Esophagus squamous epithelium (tissue), 5 donors: ENCODE results near the gene DTX1. TPM values are rescaled to one million over a fixed set of nuclear protein-coding genes. Genes with fewer than 3 reads are reported as not detected.

Source experiments
- DNase-seq: peaks from one replicate; lab custom pipeline; 2025; lab: John Stamatoyannopoulos, UW
- H3K27ac ChIP-seq, 4 donors: fragments of 200-600 bp; sonication (generic); one replicate each; pipeline ENCODE4 v1.5.1; 2016 to 2019; ENCODE audit warnings: mild to moderate bottlenecking in 1 of 4
- H3K27me3 ChIP-seq, 4 donors: fragments of 200-600 bp; sonication (generic); 1 replicate in 3 of 4; 2 replicates in 1 of 4; pipeline versions ENCODE4 v1.5.1 to v1.6.0; 2017 to 2021; ENCODE audit warnings: antibody characterized with exemption in 1 of 4
- H3K36me3 ChIP-seq, 3 donors: fragments of 200-600 bp; sonication (generic); one replicate each; pipeline ENCODE4 v1.5.1; 2016 to 2019
- H3K4me1 ChIP-seq, 3 donors: fragments of 200-600 bp; sonication (generic); one replicate each; pipeline ENCODE4 v1.5.1; 2017 to 2019
- H3K4me3 ChIP-seq, 4 donors: fragments of 200-600 bp; sonication (generic); 1 replicate in 3 of 4; 2 replicates in 1 of 4; pipeline ENCODE4 v1.5.1; 2016 to 2019; ENCODE audit warnings: mild to moderate bottlenecking in 2 of 4, moderate library complexity in 1 of 4
- H3K9me3 ChIP-seq, 3 donors: fragments of 200-600 bp; sonication (generic); one replicate each; pipeline ENCODE4 v1.5.1; 2016 to 2019
- POLR2A ChIP-seq, 4 donors: fragments of 450-650 bp; IDR thresholded peaks; one replicate each; pipeline ENCODE4 v1.6.1; 2017; ENCODE audit warnings: antibody characterized with exemption in 4 of 4, mild to moderate bottlenecking in 4 of 4, moderate library complexity in 3 of 4
- WGBS, 2 donors: methylation state at CpG; one replicate each; pipeline ENCODE4 v1.1.5; 2018; 5-methylcytosine and 5-hydroxymethylcytosine counted together
- intact Hi-C: fragments of 100-400 bp; cut with DNase I; formaldehyde crosslinking; loops from one replicate; pipeline ENCODE4 v1.15.0; 2022
- total RNA-seq, 4 donors: library from RNA; depleted of rRNA; stranded (reverse); fragments of >200 nt; gene quantifications; one replicate each; pipeline ENCODE4 v1.1.0, GENCODE V29; 2016
- TF ChIP-seq, protein P1 (sequence below), 6 experiments: fragments of 450-650 bp in 4 of 6; fragments of 200-600 bp in 2 of 6; sonication (generic) in 2 of 6; IDR thresholded peaks; one replicate each; pipeline ENCODE4 v1.5.1; 2016 to 2019; ENCODE audit warnings: antibody characterized with exemption in 6 of 6, mild to moderate bottlenecking in 4 of 6, moderate library complexity in 4 of 6
- donor health status: DM: yes; HTN: yes; CAD: no.

Gene DTX1
- total RNA-seq, 4 donors from 2014 or later, result 0.49 to 4.8 (median 1.8) TPM

DNA sequence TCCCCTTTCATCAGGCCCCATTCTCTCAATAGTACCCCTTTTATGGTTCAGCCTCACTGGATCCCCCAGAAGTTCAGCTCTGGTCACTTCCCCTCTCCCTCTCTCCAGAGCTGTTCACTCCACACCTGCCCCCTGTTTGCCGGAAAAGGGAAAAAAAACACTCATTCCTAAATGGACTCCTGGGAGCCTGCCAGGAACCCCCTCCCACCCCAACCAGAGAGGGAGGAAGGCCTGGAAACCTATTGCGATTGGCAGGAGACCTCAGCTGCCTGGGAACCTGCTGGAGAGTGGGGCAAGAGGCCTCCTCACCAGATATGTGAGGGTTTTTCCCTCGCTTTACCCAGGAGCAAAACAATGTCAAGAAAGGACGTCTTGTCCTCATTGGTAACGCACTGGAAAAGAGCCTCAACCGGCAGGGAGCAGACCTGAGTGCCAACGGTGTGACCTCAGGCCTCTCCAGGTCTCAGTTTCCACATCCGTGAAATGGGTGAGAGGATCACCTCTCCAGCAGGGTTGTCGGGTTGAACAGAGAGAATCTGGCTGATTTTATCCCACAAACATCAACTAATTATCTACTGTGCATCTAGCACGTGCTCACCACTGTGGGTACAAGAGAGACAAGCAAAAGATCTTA is 4.6 kb downstream of the DTX1 start:
- no peak overlapping the region for H3K4me3 ChIP-seq
- no peak for DNase-seq
- peaks cover 7 to 16% (median 8%) of the 10 kb centered on the region in 3 donors for H3K4me1 ChIP-seq
- no peak overlapping the region for H3K27ac ChIP-seq
- intact Hi-C loops, result no loop called here
- TF ChIP-seq POLR2A (IDR thresholded peaks at IDR 0.05), result no peak
- TF ChIP-seq, protein P1, sequence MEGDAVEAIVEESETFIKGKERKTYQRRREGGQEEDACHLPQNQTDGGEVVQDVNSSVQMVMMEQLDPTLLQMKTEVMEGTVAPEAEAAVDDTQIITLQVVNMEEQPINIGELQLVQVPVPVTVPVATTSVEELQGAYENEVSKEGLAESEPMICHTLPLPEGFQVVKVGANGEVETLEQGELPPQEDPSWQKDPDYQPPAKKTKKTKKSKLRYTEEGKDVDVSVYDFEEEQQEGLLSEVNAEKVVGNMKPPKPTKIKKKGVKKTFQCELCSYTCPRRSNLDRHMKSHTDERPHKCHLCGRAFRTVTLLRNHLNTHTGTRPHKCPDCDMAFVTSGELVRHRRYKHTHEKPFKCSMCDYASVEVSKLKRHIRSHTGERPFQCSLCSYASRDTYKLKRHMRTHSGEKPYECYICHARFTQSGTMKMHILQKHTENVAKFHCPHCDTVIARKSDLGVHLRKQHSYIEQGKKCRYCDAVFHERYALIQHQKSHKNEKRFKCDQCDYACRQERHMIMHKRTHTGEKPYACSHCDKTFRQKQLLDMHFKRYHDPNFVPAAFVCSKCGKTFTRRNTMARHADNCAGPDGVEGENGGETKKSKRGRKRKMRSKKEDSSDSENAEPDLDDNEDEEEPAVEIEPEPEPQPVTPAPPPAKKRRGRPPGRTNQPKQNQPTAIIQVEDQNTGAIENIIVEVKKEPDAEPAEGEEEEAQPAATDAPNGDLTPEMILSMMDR (IDR thresholded peaks at IDR 0.05), result no peak
- no peaks in the 10 kb centered on the region for H3K9me3 ChIP-seq
- WGBS, 2 donors, result 58 to 64% methylated on average over 8 to 10 of the region's 10 CpGs
- peaks cover 5 to 84% (median 9%) of the 10 kb centered on the region in 4 donors for H3K27me3 ChIP-seq
- H3K36me3 ChIP-seq, result no peaks in the 10 kb centered on the region

DNA sequence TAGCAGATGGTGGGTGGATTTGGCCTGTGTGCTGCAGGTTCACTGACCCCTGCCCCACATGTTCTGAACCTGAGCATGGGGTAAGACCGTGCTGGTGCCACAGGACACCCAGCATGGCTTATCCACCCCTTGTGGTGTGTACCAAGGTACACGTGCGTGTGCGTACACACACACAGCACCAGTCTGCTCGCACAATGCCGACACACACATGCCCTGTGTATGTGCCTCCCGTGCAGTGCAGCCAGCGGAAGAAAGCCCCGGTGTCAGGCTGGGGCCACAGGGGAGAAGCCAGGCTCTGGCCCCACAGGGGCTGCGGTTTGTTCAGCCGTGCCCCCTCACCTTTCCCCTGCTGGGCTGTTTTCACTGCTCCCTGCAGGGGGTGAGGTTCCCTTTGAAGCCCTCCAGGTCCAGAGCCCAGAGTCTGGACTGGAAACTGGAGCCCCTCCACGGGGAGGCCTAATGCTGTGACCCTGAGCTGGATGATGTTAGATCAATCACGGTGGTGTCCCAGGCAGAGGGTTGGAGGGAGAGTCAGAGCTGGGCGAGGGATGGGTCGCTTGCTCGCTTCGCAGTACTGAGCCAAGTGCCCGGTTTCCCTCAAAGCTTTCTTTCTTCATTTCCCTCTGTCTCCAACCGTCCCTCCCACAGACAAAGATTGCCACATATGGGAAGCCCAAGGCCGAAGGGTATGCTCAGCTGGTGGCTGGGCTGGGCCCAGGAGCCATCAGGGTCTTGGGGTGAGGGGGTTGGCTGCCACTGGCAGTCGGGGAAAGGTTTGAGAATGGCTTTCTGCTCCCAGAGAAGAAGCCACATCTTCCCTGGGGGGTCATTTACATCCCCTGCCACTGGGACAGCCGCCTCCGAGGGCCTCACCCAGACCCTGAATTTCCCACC is 6.2 kb downstream of the DTX1 start:
- Histone ChIP-seq H3K36me3 (no peaks in the 10 kb centered on the region), H3K4me1 (peaks cover 0 to under 1% (median 0%) of the 10 kb centered on the region in 3 donors), H3K27ac (no peak overlapping the region), H3K27me3 (peaks cover 0 to 72% (median 0%) of the 10 kb centered on the region in 4 donors), H3K4me3 (no peak overlapping the region), H3K9me3 (no peaks in the 10 kb centered on the region)
- intact Hi-C loops, result no loop called here
- no peak for TF ChIP-seq POLR2A (IDR thresholded peaks at IDR 0.05)
- TF ChIP-seq, protein P1 (IDR thresholded peaks at IDR 0.05), result no peak
- WGBS, 2 donors, result 44 to 47% methylated on average over 14 to 22 of the region's 23 CpGs
- no peak for DNase-seq

DNA sequence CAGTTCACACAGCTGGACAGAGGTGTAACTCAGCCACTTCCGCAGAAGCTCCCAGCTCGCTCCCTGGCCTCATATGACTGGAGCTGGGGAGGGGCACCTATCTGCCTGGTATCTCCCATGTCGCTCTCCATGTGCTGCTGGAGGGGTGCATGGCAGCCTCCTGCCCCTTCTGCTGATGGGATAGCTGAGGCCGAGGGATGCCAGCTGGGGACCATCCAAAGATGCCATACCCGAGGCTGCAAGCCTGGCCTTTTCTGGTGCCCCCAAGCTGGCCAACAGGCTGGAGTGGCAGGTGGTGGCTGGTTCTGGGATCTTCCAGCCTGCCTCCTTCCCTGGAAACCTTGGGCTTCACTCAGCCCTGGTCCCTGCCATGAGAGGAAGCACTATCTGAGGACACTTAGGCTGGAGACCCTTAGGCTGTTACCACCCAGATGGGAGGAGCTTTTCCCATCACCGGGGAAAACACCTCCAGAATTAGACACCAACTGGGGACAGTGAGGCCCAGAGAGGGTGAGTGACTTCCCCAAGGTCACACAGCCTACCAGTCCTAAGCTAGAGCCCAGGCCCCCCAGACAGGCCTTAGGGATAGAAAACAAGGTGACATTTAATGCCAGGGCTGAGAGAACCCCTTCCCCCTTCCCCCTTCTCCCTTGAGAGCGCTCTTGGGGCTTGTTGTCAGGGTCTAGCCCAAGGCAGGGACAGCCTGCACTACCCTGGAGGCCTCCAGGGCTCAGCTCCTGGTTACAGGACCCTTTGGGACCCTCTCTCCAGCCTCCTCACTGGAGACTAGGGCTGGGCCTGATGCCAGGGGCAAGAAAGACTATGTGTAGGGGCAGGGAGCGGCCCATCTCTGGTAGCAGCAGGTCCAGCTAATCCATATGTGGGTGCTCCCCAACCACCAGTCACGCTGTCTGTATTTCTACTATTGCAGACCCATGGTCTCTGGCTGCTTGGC is 7.1 kb downstream of the DTX1 start:
- TF ChIP-seq, protein P1 (IDR thresholded peaks at IDR 0.05), result no peak
- no peak for TF ChIP-seq POLR2A (IDR thresholded peaks at IDR 0.05)
- Histone ChIP-seq H3K4me3 (no peak overlapping the region), H3K27ac (no peak overlapping the region), H3K36me3 (no peaks in the 10 kb centered on the region), H3K27me3 (peaks cover 0 to 72% (median 0%) of the 10 kb centered on the region in 4 donors), H3K4me1 (no peaks in the 10 kb centered on the region), H3K9me3 (no peaks in the 10 kb centered on the region)
- no peak for DNase-seq
- WGBS, 2 donors, result 60 to 93% methylated on average over 1 to 5 of the region's 9 CpGs
- intact Hi-C loops, result no loop called here

DNA sequence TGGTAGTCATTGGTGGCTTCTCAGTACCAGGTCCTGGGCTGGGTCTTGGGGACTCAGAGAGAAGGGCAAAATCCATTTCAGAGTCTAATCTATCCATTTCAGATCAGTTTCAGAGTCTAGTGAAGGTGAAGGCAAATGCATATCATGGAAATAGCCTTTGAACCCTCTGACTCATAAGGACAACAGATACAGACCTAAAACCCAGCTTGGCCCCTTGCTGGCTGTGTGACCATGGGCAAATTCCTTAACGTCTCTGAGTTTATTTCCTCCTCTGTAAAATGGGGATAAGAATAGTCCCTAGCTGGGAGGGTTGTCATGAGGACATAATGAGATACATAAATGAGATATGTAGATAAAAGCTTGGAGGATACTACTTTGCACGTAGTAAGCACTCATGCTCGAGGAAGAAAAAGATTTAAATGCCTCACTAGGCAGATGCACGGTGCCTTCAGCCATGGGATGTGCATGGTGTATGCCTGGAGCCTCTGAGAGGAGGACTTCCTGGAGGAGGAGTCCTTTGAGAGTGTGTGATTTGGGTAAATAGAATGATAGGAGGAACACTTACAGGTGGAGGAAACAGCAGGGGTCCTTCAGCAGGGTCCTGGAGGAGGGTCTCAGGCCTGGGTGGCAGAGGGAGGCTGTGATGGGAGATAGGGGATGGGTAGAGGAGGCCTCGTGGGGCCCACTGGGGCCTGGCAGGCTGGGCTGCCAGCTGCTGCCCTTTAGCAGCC is 8.0 kb downstream of the DTX1 start:
- no peaks in the 10 kb centered on the region for H3K4me1 ChIP-seq
- peaks cover 0 to 65% (median 0%) of the 10 kb centered on the region in 4 donors for H3K27me3 ChIP-seq
- no peaks in the 10 kb centered on the region for H3K9me3 ChIP-seq
- no peak for TF ChIP-seq POLR2A (IDR thresholded peaks at IDR 0.05)
- TF ChIP-seq, protein P1 (IDR thresholded peaks at IDR 0.05), result no peak
- H3K4me3 ChIP-seq, result no peak overlapping the region
- 53 to 55% methylated on average over 5 of the region's 5 CpGs for WGBS, 2 donors
- no peak for DNase-seq
- no peak overlapping the region for H3K27ac ChIP-seq
- intact Hi-C loops, result no loop called here
- no peaks in the 10 kb centered on the region for H3K36me3 ChIP-seq
